NCI-H146 (cell line): ENCODE data around the gene PTPN14.

ENCODE experiments used
- DNase-seq: peaks from one replicate; lab custom pipeline; 2025; lab: John Stamatoyannopoulos, UW

The PTPN14 gene

GRCh38 chr1:214429951-214430770 lies 121.2 kb downstream of the PTPN14 start:
- no peak for DNase-seq

- DNase-seq = no peak
These were observed 123.5 kb downstream of the PTPN14 start for GRCh38 chr1:214427871-214428277.

GRCh38 chr1:214426426-214426812 lies 125.0 kb downstream of the PTPN14 start:
- DNase-seq = no peak

GRCh38 chr1:214425716-214426425 lies 125.5 kb downstream of the PTPN14 start:
- no peak for DNase-seq

GRCh38 chr1:214425101-214425500 lies 126.3 kb downstream of the PTPN14 start:
- no peak for DNase-seq

- DNase-seq = no peak
These were observed 128.4 kb downstream of the PTPN14 start for GRCh38 chr1:214423045-214423444.

- no peak for DNase-seq
These were observed 129.2 kb downstream of the PTPN14 start for GRCh38 chr1:214422137-214422671.

- DNase-seq = no peak
These were observed 130.6 kb downstream of the PTPN14 start for GRCh38 chr1:214420833-214421232.

- no peak for DNase-seq
These were observed 131.1 kb downstream of the PTPN14 start for GRCh38 chr1:214420341-214420740.

- DNase-seq = no peak
These were observed 131.8 kb downstream of the PTPN14 start for GRCh38 chr1:214419650-214420049.

- DNase-seq = no peak
These were observed 133.0 kb downstream of the PTPN14 start for GRCh38 chr1:214418391-214418790.

GRCh38 chr1:214417545-214418210 lies 133.7 kb downstream of the PTPN14 start:
- no peak for DNase-seq

GRCh38 chr1:214416858-214417257 lies 134.5 kb downstream of the PTPN14 start:
- DNase-seq = no peak

- DNase-seq = no peak
These were observed 135.0 kb downstream of the PTPN14 start for GRCh38 chr1:214416417-214416816.

- DNase-seq = no peak
These were observed 136.3 kb downstream of the PTPN14 start for GRCh38 chr1:214415131-214415530.

GRCh38 chr1:214414691-214415090 lies 136.7 kb downstream of the PTPN14 start:
- peak; percentile 87 for DNase-seq

GRCh38 chr1:214413315-214413714 lies 138.1 kb downstream of the PTPN14 start:
- no peak for DNase-seq

GRCh38 chr1:214404571-214405213 lies 146.7 kb downstream of the PTPN14 start:
- no peak for DNase-seq

- no peak for DNase-seq
These were observed 147.2 kb downstream of the PTPN14 start for GRCh38 chr1:214404154-214404553.

- no peak for DNase-seq
These were observed 148.0 kb downstream of the PTPN14 start for GRCh38 chr1:214403431-214403830.

GRCh38 chr1:214402613-214403083 lies 148.8 kb downstream of the PTPN14 start:
- no peak for DNase-seq

GRCh38 chr1:214401666-214402065 lies 149.7 kb downstream of the PTPN14 start:
- DNase-seq = no peak
